NB4 (cell line): ENCODE data around the gene MUSK.

Experiments
- MYC ChIP-seq: IDR thresholded peaks from 2 replicates; pipeline ENCODE4 v1.6.1; 2011; ENCODE audit warnings: low read depth, low read length
- POLR2A ChIP-seq: IDR thresholded peaks from 2 replicates; pipeline ENCODE4 v1.6.1; 2011; ENCODE audit warnings: mild to moderate bottlenecking; ENCODE audit not compliant: insufficient read length; ENCODE audit errors: extremely low read depth
- TF ChIP-seq, protein P1 (sequence below): IDR thresholded peaks from one replicate; pipeline ENCODE4 v1.5.1; 2012; ENCODE audit warnings: low read depth, low read length
- TF ChIP-seq, protein P2 (sequence below): IDR thresholded peaks from 2 replicates; pipeline ENCODE4 v1.6.1; 2011; ENCODE audit warnings: low read depth, low read length

DNA sequence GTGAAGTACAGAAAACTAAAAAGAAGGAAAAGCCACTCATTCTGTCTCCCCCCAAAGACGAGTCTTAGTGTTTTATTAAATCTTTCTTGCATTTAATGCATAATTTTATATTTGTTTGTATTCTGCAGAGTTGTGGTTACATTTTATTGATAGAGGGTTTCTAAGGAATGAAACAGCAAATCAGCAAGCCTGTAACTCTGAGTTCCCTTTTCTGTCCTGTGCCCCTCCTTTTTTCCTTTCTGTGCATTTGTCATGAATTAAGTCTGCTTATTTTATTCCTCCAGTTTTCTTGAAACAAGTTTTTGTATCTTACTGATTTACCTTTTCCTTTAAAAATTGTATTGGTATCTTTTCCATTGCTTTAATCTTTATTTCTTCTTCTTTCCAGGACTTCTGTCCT is 132.8 kb downstream of the MUSK start:
- TF ChIP-seq POLR2A (no peak), MYC (no peak)
- TF ChIP-seq, protein P1, sequence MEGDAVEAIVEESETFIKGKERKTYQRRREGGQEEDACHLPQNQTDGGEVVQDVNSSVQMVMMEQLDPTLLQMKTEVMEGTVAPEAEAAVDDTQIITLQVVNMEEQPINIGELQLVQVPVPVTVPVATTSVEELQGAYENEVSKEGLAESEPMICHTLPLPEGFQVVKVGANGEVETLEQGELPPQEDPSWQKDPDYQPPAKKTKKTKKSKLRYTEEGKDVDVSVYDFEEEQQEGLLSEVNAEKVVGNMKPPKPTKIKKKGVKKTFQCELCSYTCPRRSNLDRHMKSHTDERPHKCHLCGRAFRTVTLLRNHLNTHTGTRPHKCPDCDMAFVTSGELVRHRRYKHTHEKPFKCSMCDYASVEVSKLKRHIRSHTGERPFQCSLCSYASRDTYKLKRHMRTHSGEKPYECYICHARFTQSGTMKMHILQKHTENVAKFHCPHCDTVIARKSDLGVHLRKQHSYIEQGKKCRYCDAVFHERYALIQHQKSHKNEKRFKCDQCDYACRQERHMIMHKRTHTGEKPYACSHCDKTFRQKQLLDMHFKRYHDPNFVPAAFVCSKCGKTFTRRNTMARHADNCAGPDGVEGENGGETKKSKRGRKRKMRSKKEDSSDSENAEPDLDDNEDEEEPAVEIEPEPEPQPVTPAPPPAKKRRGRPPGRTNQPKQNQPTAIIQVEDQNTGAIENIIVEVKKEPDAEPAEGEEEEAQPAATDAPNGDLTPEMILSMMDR, result no peak
- TF ChIP-seq, protein P2, sequence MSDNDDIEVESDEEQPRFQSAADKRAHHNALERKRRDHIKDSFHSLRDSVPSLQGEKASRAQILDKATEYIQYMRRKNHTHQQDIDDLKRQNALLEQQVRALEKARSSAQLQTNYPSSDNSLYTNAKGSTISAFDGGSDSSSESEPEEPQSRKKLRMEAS, result no peak
